Colonic mucosa (tissue), 4 donors: ENCODE data around the gene NT5C2. TPM values are rescaled to one million over a fixed set of nuclear protein-coding genes. Genes with fewer than 3 reads are reported as not detected.
A peak's percentile ranks its signal among the peaks of the same experiment; 100 is the strongest.
"Not testable (repeated sequence)": the region's sequence is repeated elsewhere in the genome, so short reads cannot be mapped to it uniquely, and the experiment has no call there.

Experiments
- DNase-seq: peaks from one replicate; pipeline ENCODE4 v3.0.0-alpha.2; 2020
- H3K27ac ChIP-seq: fragments of 200-600 bp; one replicate; pipeline ENCODE4 v1.8.0; 2021
- H3K27me3 ChIP-seq: fragments of 200-600 bp; one replicate; pipeline ENCODE4 v1.8.0; 2021
- H3K36me3 ChIP-seq: fragments of 200-600 bp; one replicate; pipeline ENCODE4 v1.8.0; 2021
- H3K4me1 ChIP-seq: fragments of 200-600 bp; one replicate; pipeline ENCODE4 v1.8.0; 2021; ENCODE audit warnings: mild to moderate bottlenecking
- H3K4me3 ChIP-seq: fragments of 200-600 bp; one replicate; pipeline ENCODE4 v1.8.0; 2021
- H3K9ac ChIP-seq, 2 donors: one replicate each; pipeline ENCODE4 v1.7.0; 2013; ENCODE audit warnings: control low read depth in 2 of 2, low read depth in 2 of 2, low read length in 2 of 2
- H3K9me3 ChIP-seq: fragments of 200-600 bp; one replicate; pipeline ENCODE4 v1.8.0; 2021
- intact Hi-C: fragments of 100-400 bp; cut with DNase I; formaldehyde crosslinking; loops from one replicate; pipeline ENCODE4 v1.14.1; 2022
- total RNA-seq, 2 donors: library from RNA; stranded (reverse); fragmentation: NEBNext Ultra II Directional in 1 of 2; extraction: Animal tissue kit (Norgen Biotek cat#: 25700) in 1 of 2; gene quantifications; one replicate each; pipeline ENCODE4 v1.2.1, GENCODE V29; 2021
- TF ChIP-seq, protein P1 (sequence below): fragments of 200-600 bp; IDR thresholded peaks from one replicate; pipeline ENCODE4 v1.8.0; 2022; ENCODE audit warnings: antibody characterized with exemption, mild to moderate bottlenecking
- donor health status: healthy.
- donor health status: DM: no; HTN: no; CAD: no.
- donor health status: DM: no; HTN: no; CAD: no.

The NT5C2 gene
- total RNA-seq, 2 donors from 2014 or later = 59.6 to 89.5 TPM

DNA sequence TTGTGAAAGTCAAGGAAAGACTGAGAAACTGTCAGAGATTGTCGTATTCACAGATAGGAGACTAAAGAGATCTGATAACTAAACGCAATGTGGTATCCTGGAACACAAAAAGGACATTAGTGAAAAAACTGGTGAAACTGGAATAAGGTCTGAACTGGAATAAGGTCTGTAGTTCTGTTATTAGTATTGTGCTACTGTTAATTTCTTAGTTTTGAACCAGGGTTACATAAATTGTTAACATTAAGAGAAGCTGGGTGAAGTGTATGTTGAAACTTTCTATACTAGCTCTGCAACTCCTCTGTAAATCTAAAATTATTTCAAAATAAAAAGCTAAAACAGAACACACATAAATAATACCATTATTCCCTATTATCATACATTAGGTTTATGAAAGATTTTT is 3.4 kb upstream of the NT5C2 start:
- intact Hi-C loops = no loop called here
- Histone ChIP-seq H3K9me3 (no peaks in the 10 kb centered on the region), H3K36me3 (no peaks in the 10 kb centered on the region), H3K4me3 (no peak overlapping the region), H3K27me3 (no peaks in the 10 kb centered on the region), H3K9ac (no peak overlapping the region), H3K4me1 (no peaks in the 10 kb centered on the region), H3K27ac (no peak overlapping the region)
- TF ChIP-seq, protein P1, sequence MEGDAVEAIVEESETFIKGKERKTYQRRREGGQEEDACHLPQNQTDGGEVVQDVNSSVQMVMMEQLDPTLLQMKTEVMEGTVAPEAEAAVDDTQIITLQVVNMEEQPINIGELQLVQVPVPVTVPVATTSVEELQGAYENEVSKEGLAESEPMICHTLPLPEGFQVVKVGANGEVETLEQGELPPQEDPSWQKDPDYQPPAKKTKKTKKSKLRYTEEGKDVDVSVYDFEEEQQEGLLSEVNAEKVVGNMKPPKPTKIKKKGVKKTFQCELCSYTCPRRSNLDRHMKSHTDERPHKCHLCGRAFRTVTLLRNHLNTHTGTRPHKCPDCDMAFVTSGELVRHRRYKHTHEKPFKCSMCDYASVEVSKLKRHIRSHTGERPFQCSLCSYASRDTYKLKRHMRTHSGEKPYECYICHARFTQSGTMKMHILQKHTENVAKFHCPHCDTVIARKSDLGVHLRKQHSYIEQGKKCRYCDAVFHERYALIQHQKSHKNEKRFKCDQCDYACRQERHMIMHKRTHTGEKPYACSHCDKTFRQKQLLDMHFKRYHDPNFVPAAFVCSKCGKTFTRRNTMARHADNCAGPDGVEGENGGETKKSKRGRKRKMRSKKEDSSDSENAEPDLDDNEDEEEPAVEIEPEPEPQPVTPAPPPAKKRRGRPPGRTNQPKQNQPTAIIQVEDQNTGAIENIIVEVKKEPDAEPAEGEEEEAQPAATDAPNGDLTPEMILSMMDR = no peak
- no peak for DNase-seq

DNA sequence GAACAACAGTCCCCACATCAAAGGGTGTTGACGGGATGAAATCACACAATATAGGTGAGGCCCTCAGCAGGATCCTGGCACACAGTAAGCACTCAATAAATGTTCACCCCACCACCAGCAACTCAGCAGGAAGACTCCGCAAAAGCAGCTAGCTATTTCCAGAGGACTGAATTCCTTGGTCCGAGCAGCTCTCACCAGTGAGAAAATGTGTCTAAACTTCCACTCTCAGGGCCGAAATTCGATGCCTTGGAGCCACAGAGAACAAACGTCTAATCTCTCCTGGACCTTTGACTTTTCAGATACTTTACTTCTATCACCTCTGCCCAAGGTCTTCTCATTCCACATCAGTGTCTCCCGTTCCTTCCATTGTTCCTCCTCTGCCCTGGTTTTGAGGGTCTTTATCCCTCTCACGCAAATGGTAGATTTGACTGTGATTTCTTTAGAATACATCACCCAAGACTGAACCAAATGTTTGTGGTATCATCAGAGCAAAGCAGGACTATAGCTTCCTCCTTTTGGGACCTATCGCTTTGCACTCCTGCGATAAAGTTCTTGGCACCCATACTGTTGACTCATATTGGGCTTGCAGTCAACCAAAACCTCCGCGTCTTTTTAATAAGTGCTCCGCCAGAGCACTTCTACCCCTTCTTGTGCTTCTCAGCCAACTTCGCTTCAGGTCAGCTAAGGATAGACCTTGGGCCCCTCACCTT is 903 bp upstream of the NT5C2 start:
- Histone ChIP-seq H3K27me3 (no peaks in the 10 kb centered on the region), H3K9me3 (no peaks in the 10 kb centered on the region), H3K36me3 (no peaks in the 10 kb centered on the region), H3K27ac (no peak overlapping the region), H3K4me3 (no peak overlapping the region), H3K4me1 (peaks cover 9% of the 10 kb centered on the region), H3K9ac (peak overlapping the region; percentile 29 to 62)
- no peak for DNase-seq
- intact Hi-C loops = no loop called here
- TF ChIP-seq, protein P1 = no peak

DNA sequence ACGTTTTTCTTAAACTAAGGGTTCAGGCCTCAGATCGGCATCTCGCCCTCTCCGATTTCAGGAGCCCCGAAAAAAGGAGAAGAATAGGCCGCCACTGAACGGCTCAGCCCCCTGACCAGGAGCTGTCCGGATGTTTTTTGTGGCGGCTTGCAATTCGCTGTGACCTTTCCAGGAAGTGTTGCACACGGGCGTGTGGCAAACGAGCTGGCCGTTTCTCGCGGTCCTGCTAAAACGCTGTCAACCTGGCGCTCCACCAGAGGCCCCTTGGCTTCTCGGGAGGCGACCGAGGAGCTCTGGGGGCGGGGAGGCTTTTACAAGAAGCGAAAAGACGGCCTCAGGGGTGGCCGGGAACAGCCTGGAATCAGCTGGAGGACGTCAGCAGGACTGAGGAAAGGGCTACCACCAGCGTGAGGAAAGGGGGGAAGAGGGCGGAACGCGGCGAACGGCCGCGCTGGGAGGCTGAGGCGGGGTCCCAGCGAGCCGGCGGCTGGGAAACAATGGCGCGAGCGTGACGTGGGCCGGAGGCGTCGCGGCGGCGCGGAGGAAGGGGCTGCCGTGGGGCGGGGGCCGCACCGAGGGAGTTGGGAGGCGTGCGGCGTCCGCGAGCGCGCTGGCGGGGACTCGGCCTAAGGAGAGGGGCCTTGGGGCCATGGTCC is 493 bp downstream of the NT5C2 start:
- intact Hi-C loops = no loop called here

DNA sequence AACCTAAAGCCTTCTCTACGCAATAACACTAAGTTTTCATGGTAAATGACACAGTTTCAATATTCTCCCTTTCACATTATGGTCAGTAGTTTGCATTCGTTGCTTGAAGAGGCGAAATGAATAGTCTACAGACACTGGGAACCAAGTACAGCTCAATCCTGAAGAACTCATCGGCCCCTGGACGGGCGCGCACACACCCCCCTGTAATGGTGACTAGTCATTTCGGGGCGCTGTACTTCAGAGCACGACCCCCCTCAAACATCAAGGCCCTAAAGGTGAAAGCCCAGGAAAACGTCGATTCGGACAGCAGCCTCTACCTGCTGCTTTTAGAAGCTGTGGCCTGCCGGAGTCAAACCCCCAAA is 1.0 kb downstream of the NT5C2 start:
- H3K9ac ChIP-seq = peak overlapping the region; percentile 95 to 99

More for the DNA sequence above, 493 bp downstream of the NT5C2 start:
- H3K27me3 ChIP-seq = no peaks in the 10 kb centered on the region
- TF ChIP-seq, protein P1 = no peak
- H3K36me3 ChIP-seq = no peaks in the 10 kb centered on the region
- H3K4me1 ChIP-seq = peaks cover 9% of the 10 kb centered on the region
- peak; percentile 86 for DNase-seq
- H3K4me3 ChIP-seq = peak overlapping the region; percentile 73
- peak overlapping the region; percentile 95 to 99 for H3K9ac ChIP-seq
- peak overlapping the region; percentile 95 for H3K27ac ChIP-seq
- no peaks in the 10 kb centered on the region for H3K9me3 ChIP-seq

DNA sequence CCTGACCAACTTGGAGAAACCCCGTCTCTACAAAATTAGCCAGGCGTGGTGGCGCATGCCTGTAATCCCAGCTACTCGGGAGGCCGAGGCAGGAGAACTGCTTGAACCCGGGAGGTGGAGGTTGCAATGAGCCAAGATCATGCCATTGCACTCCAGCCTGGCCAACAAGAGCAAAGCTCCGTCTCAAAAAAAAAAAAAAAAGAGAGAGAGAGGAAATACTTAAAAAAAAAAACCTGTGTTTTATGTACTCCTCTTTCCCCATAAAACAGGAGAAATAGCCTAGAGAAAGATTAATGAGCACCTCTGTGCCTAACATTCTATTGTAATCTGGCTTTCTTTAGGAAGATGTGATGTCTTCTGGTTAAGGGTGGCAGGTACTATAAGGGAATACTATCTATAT is 1.9 kb downstream of the NT5C2 start:
- peak overlapping the region; percentile 73 for H3K4me3 ChIP-seq
- DNase-seq, H3K27me3 ChIP-seq, H3K9me3 ChIP-seq, H3K36me3 ChIP-seq, H3K27ac ChIP-seq, intact Hi-C loops, H3K4me1 ChIP-seq: not testable (repeated sequence)
- H3K9ac ChIP-seq = peak overlapping the region in 1 of 2 donors; percentile 95

More for the DNA sequence above, 1.0 kb downstream of the NT5C2 start:
- Histone ChIP-seq H3K4me1 (peaks cover 9% of the 10 kb centered on the region), H3K27me3 (no peaks in the 10 kb centered on the region), H3K27ac (peak overlapping the region; percentile 95), H3K9me3 (no peaks in the 10 kb centered on the region), H3K36me3 (no peaks in the 10 kb centered on the region), H3K4me3 (peak overlapping the region; percentile 73)
- DNase-seq = no peak
- TF ChIP-seq, protein P1 = no peak
- intact Hi-C loops = no loop called here

DNA sequence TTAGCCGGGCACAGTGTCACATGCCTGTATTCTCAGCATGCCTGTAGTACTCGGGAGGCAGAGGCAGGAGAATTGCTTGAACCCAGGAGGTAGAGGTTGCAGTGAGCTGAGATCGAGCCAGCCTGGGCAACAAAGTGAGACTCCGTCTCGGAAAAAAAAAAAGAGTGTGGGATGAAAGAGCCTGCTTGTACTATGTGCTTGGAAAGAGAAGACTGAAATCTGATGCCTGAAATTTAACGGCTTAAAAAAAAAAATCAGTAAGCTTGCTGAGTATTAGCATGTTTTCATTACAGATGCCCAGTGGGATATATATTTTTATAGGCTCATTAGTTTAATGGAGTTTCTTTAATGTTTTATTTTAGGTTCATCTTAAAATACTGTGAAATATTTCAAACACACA is 4.2 kb downstream of the NT5C2 start:
- Histone ChIP-seq H3K27ac (no peak overlapping the region), H3K4me3 (no peak overlapping the region), H3K4me1 (peaks cover 18% of the 10 kb centered on the region)

More for the DNA sequence above, 4.2 kb downstream of the NT5C2 start:
- no peaks in the 10 kb centered on the region for H3K36me3 ChIP-seq
- no peak overlapping the region for H3K9ac ChIP-seq
- no peak for DNase-seq
- H3K27me3 ChIP-seq = no peaks in the 10 kb centered on the region
- intact Hi-C loops = no loop called here
- no peaks in the 10 kb centered on the region for H3K9me3 ChIP-seq
- TF ChIP-seq, protein P1 = no peak
